Mesodermal cell (in vitro differentiated cells): ENCODE measurements around the gene GPR107.

Experiments
- H3K27ac ChIP-seq: 2 replicates; pipeline ENCODE4 v1.7.0; 2013; ENCODE audit warnings: mild to moderate bottlenecking, low read depth, low read length, moderate library complexity; ENCODE audit not compliant: severe bottlenecking
- H3K36me3 ChIP-seq: 2 replicates; pipeline ENCODE4 v1.7.1; 2013; ENCODE audit warnings: mild to moderate bottlenecking, low read length, moderate library complexity; ENCODE audit not compliant: control insufficient read depth, insufficient read depth
- H3K4me1 ChIP-seq: one replicate; pipeline ENCODE4 v1.7.1; 2013; ENCODE audit warnings: mild to moderate bottlenecking, low read length; ENCODE audit not compliant: insufficient read depth, control insufficient read depth, poor library complexity, severe bottlenecking
- H3K4me3 ChIP-seq: 2 replicates; pipeline ENCODE4 v1.7.0; 2013; ENCODE audit warnings: low read length, control low read depth, mild to moderate bottlenecking; ENCODE audit not compliant: insufficient read depth, poor library complexity, severe bottlenecking; ENCODE audit errors: extremely low read depth
- H3K9me3 ChIP-seq: 2 replicates; pipeline ENCODE4 v1.7.1; 2013; ENCODE audit warnings: mild to moderate bottlenecking, low read length, moderate library complexity; ENCODE audit not compliant: control insufficient read depth
- WGBS, 2 experiments: methylation state at CpG; one replicate each; pipeline ENCODE4 v1.1.5; 2013; ENCODE audit warnings: missing lambda C conversion rate in 2 of 2; ENCODE audit not compliant: insufficient coverage in 2 of 2; 5-methylcytosine and 5-hydroxymethylcytosine counted together

The GPR107 gene

GRCh38 chr9:130120832-130121231 is 67.1 kb downstream of the GPR107 start:
- peaks cover 54% of the 10 kb centered on the region for H3K36me3 ChIP-seq
- no peaks in the 10 kb centered on the region for H3K9me3 ChIP-seq
- 83 to 84% methylated on average over 8 of the region's 9 CpGs for WGBS, 2 experiments
- H3K27ac ChIP-seq, result no peak overlapping the region
- H3K4me1 ChIP-seq, result peaks cover 36% of the 10 kb centered on the region
- H3K4me3 ChIP-seq, result no peak overlapping the region

- Histone ChIP-seq H3K4me3 (no peak overlapping the region), H3K36me3 (peaks cover 59% of the 10 kb centered on the region), H3K4me1 (peaks cover 32% of the 10 kb centered on the region), H3K9me3 (no peaks in the 10 kb centered on the region), H3K27ac (no peak overlapping the region)
- WGBS, 2 experiments, result 88 to 89% methylated on average over 6 to 7 of the region's 7 CpGs
Measured at GRCh38 chr9:130122456-130122855, 68.8 kb downstream of the GPR107 start.

GRCh38 chr9:130124085-130124860 is 70.6 kb downstream of the GPR107 start:
- Histone ChIP-seq H3K27ac (no peak overlapping the region), H3K36me3 (peaks cover 66% of the 10 kb centered on the region), H3K4me1 (peaks cover 28% of the 10 kb centered on the region), H3K9me3 (no peaks in the 10 kb centered on the region), H3K4me3 (no peak overlapping the region)
- 95 to 100% methylated on average over 5 of the region's 7 CpGs for WGBS, 2 experiments

- no peaks in the 10 kb centered on the region for H3K9me3 ChIP-seq
- 72 to 92% methylated on average over 2 of the region's 4 CpGs for WGBS, 2 experiments
- H3K36me3 ChIP-seq, result peaks cover 73% of the 10 kb centered on the region
- no peak overlapping the region for H3K4me3 ChIP-seq
- peaks cover 22% of the 10 kb centered on the region for H3K4me1 ChIP-seq
- H3K27ac ChIP-seq, result no peak overlapping the region
Measured at GRCh38 chr9:130126721-130127433, 73.2 kb downstream of the GPR107 start.

- no peak overlapping the region for H3K4me3 ChIP-seq
- H3K36me3 ChIP-seq, result peaks cover 61% of the 10 kb centered on the region
- no peaks in the 10 kb centered on the region for H3K9me3 ChIP-seq
- peaks cover 22% of the 10 kb centered on the region for H3K4me1 ChIP-seq
- peak overlapping the region; percentile 87 for H3K27ac ChIP-seq
- 79 to 95% methylated on average over 4 of the region's 6 CpGs for WGBS, 2 experiments
Measured at GRCh38 chr9:130128251-130128650, 74.5 kb downstream of the GPR107 start.

- Histone ChIP-seq H3K9me3 (no peaks in the 10 kb centered on the region), H3K36me3 (peaks cover 62% of the 10 kb centered on the region), H3K4me1 (peaks cover 22% of the 10 kb centered on the region), H3K4me3 (no peak overlapping the region), H3K27ac (peak overlapping the region; percentile 87)
- 80 to 92% methylated on average over 13 of the region's 14 CpGs for WGBS, 2 experiments
Measured at GRCh38 chr9:130128733-130129431, 75.2 kb downstream of the GPR107 start.

- Histone ChIP-seq H3K9me3 (no peaks in the 10 kb centered on the region), H3K36me3 (peaks cover 62% of the 10 kb centered on the region), H3K4me3 (no peak overlapping the region), H3K27ac (peak overlapping the region; percentile 87), H3K4me1 (peaks cover 22% of the 10 kb centered on the region)
- WGBS, 2 experiments, result 90 to 93% methylated on average over 11 to 15 of the region's 22 CpGs
Measured at GRCh38 chr9:130129432-130130061, 75.8 kb downstream of the GPR107 start.

- Histone ChIP-seq H3K36me3 (peaks cover 66% of the 10 kb centered on the region), H3K9me3 (peaks cover 8% of the 10 kb centered on the region), H3K27ac (no peak overlapping the region), H3K4me1 (peaks cover 36% of the 10 kb centered on the region), H3K4me3 (no peak overlapping the region)
- 97 to 100% methylated on average over 2 to 6 of the region's 7 CpGs for WGBS, 2 experiments
Measured at GRCh38 chr9:130132746-130133145, 79.0 kb downstream of the GPR107 start.

- Histone ChIP-seq H3K9me3 (peaks cover 8% of the 10 kb centered on the region), H3K4me3 (no peak overlapping the region), H3K36me3 (peaks cover 40% of the 10 kb centered on the region), H3K4me1 (peaks cover 32% of the 10 kb centered on the region), H3K27ac (peak overlapping the region; percentile 84)
- 92 to 96% methylated on average over 14 to 15 of the region's 15 CpGs for WGBS, 2 experiments
Measured at GRCh38 chr9:130137081-130137640, 83.5 kb downstream of the GPR107 start.

GRCh38 chr9:130137641-130138081 is 84.0 kb downstream of the GPR107 start:
- Histone ChIP-seq H3K36me3 (peaks cover 40% of the 10 kb centered on the region), H3K9me3 (peaks cover 8% of the 10 kb centered on the region), H3K27ac (peak overlapping the region; percentile 84), H3K4me1 (peaks cover 32% of the 10 kb centered on the region), H3K4me3 (no peak overlapping the region)
- WGBS, 2 experiments, result 95 to 96% methylated on average over 10 to 11 of the region's 11 CpGs
